OCI-LY1 (cell line): ENCODE data around the gene MUC20.

Source experiments
- H2AFZ ChIP-seq: fragments of 200-600 bp; sonication (generic), shearing (Covaris generic); 2 replicates; pipeline ENCODE4 v1.6.0; 2014; ENCODE audit warnings: antibody characterized with exemption, mild to moderate bottlenecking, low read length
- H3F3A ChIP-seq: fragments of 200-600 bp; sonication (generic), shearing (Covaris generic); 2 replicates; pipeline ENCODE4 v1.6.0; 2014; ENCODE audit warnings: mild to moderate bottlenecking, antibody characterized with exemption, low read length, moderate library complexity; ENCODE audit not compliant: insufficient read depth
- H3K27ac ChIP-seq: fragments of 200-600 bp; sonication (generic); 2 replicates; pipeline ENCODE4 v1.5.1; 2014; ENCODE audit warnings: low read length, mixed run types, mild to moderate bottlenecking, low read depth; ENCODE audit not compliant: poor library complexity, severe bottlenecking
- H3K27me3 ChIP-seq: fragments of 200-600 bp; sonication (generic); 2 replicates; pipeline ENCODE4 v1.6.0; 2014; ENCODE audit warnings: antibody characterized with exemption, mild to moderate bottlenecking, low read length, moderate library complexity; ENCODE audit not compliant: insufficient read depth
- H3K36me3 ChIP-seq: fragments of 200-600 bp; sonication (generic); 2 replicates; pipeline ENCODE4 v1.6.1; 2014; ENCODE audit warnings: mild to moderate bottlenecking, antibody characterized with exemption, low read length, moderate library complexity, mixed read lengths; ENCODE audit not compliant: insufficient read depth
- H3K4me1 ChIP-seq: fragments of 200-600 bp; sonication (generic); 2 replicates; pipeline ENCODE4 v1.5.1; 2014; ENCODE audit warnings: mild to moderate bottlenecking, low read length, moderate library complexity; ENCODE audit not compliant: insufficient read depth, severe bottlenecking
- H3K4me2 ChIP-seq: fragments of 200-600 bp; sonication (generic), shearing (Covaris generic); 2 replicates; pipeline ENCODE4 v1.6.1; 2014; ENCODE audit warnings: low read length
- H3K4me3 ChIP-seq: fragments of 200-600 bp; sonication (generic); 2 replicates; pipeline ENCODE4 v1.5.1; 2014; ENCODE audit warnings: low read length, low read depth, mild to moderate bottlenecking, mixed read lengths; ENCODE audit not compliant: poor library complexity, severe bottlenecking
- H3K79me2 ChIP-seq: fragments of 200-600 bp; shearing (Covaris generic); 2 replicates; pipeline ENCODE4 v1.6.1; 2016; ENCODE audit warnings: mixed run types, low read length, mixed read lengths; ENCODE audit not compliant: insufficient read depth
- H3K9ac ChIP-seq: fragments of 200-600 bp; sonication (generic), shearing (Covaris generic); 2 replicates; pipeline ENCODE4 v1.6.1; 2014; ENCODE audit warnings: mild to moderate bottlenecking, low read length, mixed read lengths
- H3K9me2 ChIP-seq: fragments of 200-600 bp; sonication (generic), shearing (Covaris generic); 2 replicates; pipeline ENCODE4 v1.6.1; 2014; ENCODE audit warnings: low read depth, mild to moderate bottlenecking, low read length, mixed read lengths
- H3K9me3 ChIP-seq: fragments of 200-600 bp; shearing (Covaris generic); 2 replicates; pipeline ENCODE4 v1.6.1; 2014; ENCODE audit warnings: low read length, mixed read lengths
- H4K20me1 ChIP-seq: fragments of 200-600 bp; sonication (generic), shearing (Covaris generic); 2 replicates; pipeline ENCODE4 v1.6.0; 2016; ENCODE audit warnings: mild to moderate bottlenecking, low read length; ENCODE audit not compliant: insufficient read depth
- EZH2 ChIP-seq: fragments of 200-600 bp; sonication (generic), shearing (Covaris generic); IDR thresholded peaks from 2 replicates; pipeline ENCODE4 v1.8.0; 2017; ENCODE audit warnings: borderline replicate concordance, mixed run types, mild to moderate bottlenecking, antibody characterized with exemption, low read length, moderate library complexity, mixed read lengths
- TF ChIP-seq, protein P1 (sequence below): fragments of 200-600 bp; sonication (generic), shearing (Covaris generic); IDR thresholded peaks from 2 replicates; pipeline ENCODE4 v1.5.1; 2017; ENCODE audit warnings: mild to moderate bottlenecking, antibody characterized with exemption, low read length, moderate library complexity, mixed read lengths

The MUC20 gene

GRCh38 chr3:195754906-195755305, 34.1 kb downstream of the MUC20 start:
- Histone ChIP-seq H2AFZ (no peak overlapping the region), H3K36me3 (no peaks in the 10 kb centered on the region), H3K27me3 (peaks cover 15% of the 10 kb centered on the region; the same call in 1 of the 2 replicates), H3K27ac (no peak overlapping the region), H3F3A (no peaks in the 10 kb centered on the region), H3K4me3 (no peak overlapping the region), H3K4me1 (no peaks in the 10 kb centered on the region), H3K4me2 (no peak overlapping the region), H3K79me2 (no peaks in the 10 kb centered on the region), H4K20me1 (no peaks in the 10 kb centered on the region), H3K9me2 (no peaks in the 10 kb centered on the region), H3K9ac (no peak overlapping the region), H3K9me3 (no peaks in the 10 kb centered on the region)
- no peak for TF ChIP-seq EZH2
- TF ChIP-seq, protein P1, sequence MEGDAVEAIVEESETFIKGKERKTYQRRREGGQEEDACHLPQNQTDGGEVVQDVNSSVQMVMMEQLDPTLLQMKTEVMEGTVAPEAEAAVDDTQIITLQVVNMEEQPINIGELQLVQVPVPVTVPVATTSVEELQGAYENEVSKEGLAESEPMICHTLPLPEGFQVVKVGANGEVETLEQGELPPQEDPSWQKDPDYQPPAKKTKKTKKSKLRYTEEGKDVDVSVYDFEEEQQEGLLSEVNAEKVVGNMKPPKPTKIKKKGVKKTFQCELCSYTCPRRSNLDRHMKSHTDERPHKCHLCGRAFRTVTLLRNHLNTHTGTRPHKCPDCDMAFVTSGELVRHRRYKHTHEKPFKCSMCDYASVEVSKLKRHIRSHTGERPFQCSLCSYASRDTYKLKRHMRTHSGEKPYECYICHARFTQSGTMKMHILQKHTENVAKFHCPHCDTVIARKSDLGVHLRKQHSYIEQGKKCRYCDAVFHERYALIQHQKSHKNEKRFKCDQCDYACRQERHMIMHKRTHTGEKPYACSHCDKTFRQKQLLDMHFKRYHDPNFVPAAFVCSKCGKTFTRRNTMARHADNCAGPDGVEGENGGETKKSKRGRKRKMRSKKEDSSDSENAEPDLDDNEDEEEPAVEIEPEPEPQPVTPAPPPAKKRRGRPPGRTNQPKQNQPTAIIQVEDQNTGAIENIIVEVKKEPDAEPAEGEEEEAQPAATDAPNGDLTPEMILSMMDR = no peak

GRCh38 chr3:195755391-195755790, 34.6 kb downstream of the MUC20 start:
- H4K20me1 ChIP-seq = no peaks in the 10 kb centered on the region
- no peaks in the 10 kb centered on the region for H3K79me2 ChIP-seq
- H3K27me3 ChIP-seq = peaks cover 15% of the 10 kb centered on the region; the same call in 1 of the 2 replicates
- no peaks in the 10 kb centered on the region for H3K9me3 ChIP-seq
- TF ChIP-seq, protein P1 = no peak
- TF ChIP-seq EZH2 = no peak
- H3K4me3 ChIP-seq = no peak overlapping the region
- no peak overlapping the region for H3K4me2 ChIP-seq
- no peaks in the 10 kb centered on the region for H3K9me2 ChIP-seq
- no peaks in the 10 kb centered on the region for H3K36me3 ChIP-seq
- no peak overlapping the region for H3K27ac ChIP-seq
- H2AFZ ChIP-seq = no peak overlapping the region
- no peaks in the 10 kb centered on the region for H3F3A ChIP-seq
- no peaks in the 10 kb centered on the region for H3K4me1 ChIP-seq
- H3K9ac ChIP-seq = no peak overlapping the region

GRCh38 chr3:195755791-195756676, 35.3 kb downstream of the MUC20 start:
- H3K79me2 ChIP-seq = no peaks in the 10 kb centered on the region
- H4K20me1 ChIP-seq = no peaks in the 10 kb centered on the region
- no peaks in the 10 kb centered on the region for H3K9me3 ChIP-seq
- no peaks in the 10 kb centered on the region for H3F3A ChIP-seq
- no peak overlapping the region for H3K27ac ChIP-seq
- no peak overlapping the region for H3K4me3 ChIP-seq
- H3K36me3 ChIP-seq = no peaks in the 10 kb centered on the region
- no peak overlapping the region for H3K4me2 ChIP-seq
- no peak overlapping the region for H2AFZ ChIP-seq
- H3K9ac ChIP-seq = no peak overlapping the region
- H3K27me3 ChIP-seq = peaks cover 15% of the 10 kb centered on the region; the same call in 1 of the 2 replicates
- H3K4me1 ChIP-seq = no peaks in the 10 kb centered on the region
- TF ChIP-seq, protein P1 = no peak
- no peak for TF ChIP-seq EZH2
- no peaks in the 10 kb centered on the region for H3K9me2 ChIP-seq
